Parietal lobe (tissue), 2 donors: ENCODE results near the gene GPR42. TPM values are rescaled to one million over a fixed set of nuclear protein-coding genes. Genes with fewer than 3 reads are reported as not detected.

Experiments
- small RNA-seq: library from RNA; depleted of rRNA; stranded (forward); fragments of <200 nt; gene quantifications from one replicate; pipeline ENCODE3, GENCODE V24; 2014; ENCODE audit warnings: low replicate concordance
- total RNA-seq: library from RNA; depleted of rRNA; stranded (reverse); fragments of >200 nt; gene quantifications from one replicate; pipeline ENCODE4 v1.2.3, GENCODE V29; 2014

The GPR42 gene
- total RNA-seq = not detected

GRCh38 chr19:35370722-35371121 is at the start of gene GPR42:
TSS of gene GPR42 (plus strand) at chr19:35371068. CDS start at chr19:35371360, 292 bp downstream.

GRCh38 chr19:35328851-35329285 is 42.0 kb upstream of the GPR42 start, which contains the start of gene CD22:
TSS of gene CD22 (plus strand) at chr19:35329187. CDS start at chr19:35332041, 2,854 bp downstream.

GRCh38 chr19:35347171-35347929 is 23.5 kb upstream of the GPR42 start, which contains the start of gene FFAR1:
TSS of gene FFAR1 (plus strand) at chr19:35347902. CDS start at chr19:35351552, 3,650 bp downstream.

GRCh38 chr19:35357867-35358573 is 12.8 kb upstream of the GPR42 start, which contains the start of gene FFAR3:
TSS of gene FFAR3 (plus strand) at chr19:35358460. CDS start at chr19:35358891, 431 bp downstream.

Small RNAs within 50 kb of the gene (small RNA-seq; reads per million reads assigned to genes)
- gene RN7SL491P = not detected

Other genes starting within 250 kb of the GPR42 start
- 11.3 TPM for gene LGI4, start 236.0 kb upstream of the GPR42 start, total RNA-seq
- not detected for gene FXYD1, start 232.2 kb upstream of the GPR42 start, total RNA-seq
- 26.6 TPM for gene FXYD7, start 227.8 kb upstream of the GPR42 start, total RNA-seq
- not detected for gene FXYD5, start 216.3 kb upstream of the GPR42 start, total RNA-seq
- not detected for gene FAM187B, start 142.3 kb upstream of the GPR42 start, total RNA-seq
- 3.1 TPM for gene LSR, start 122.1 kb upstream of the GPR42 start, total RNA-seq
- gene USF2, start 102.1 kb upstream of the GPR42 start, total RNA-seq = 61.0 TPM
- gene HAMP, start 88.5 kb upstream of the GPR42 start, total RNA-seq = not detected
- gene MAG, start 78.9 kb upstream of the GPR42 start, total RNA-seq = 0.31 TPM
- not detected for gene CD22, start 41.9 kb upstream of the GPR42 start, total RNA-seq
- gene FFAR1, start 23.2 kb upstream of the GPR42 start, total RNA-seq = not detected
- not detected for gene FFAR3, start 12.6 kb upstream of the GPR42 start, total RNA-seq
- gene FFAR2, start 77.2 kb downstream of the GPR42 start, total RNA-seq = not detected
- not detected for gene KRTDAP, start 119.4 kb downstream of the GPR42 start, total RNA-seq
- gene DMKN, start 142.6 kb downstream of the GPR42 start, total RNA-seq = not detected
- not detected for gene SBSN, start 157.2 kb downstream of the GPR42 start, total RNA-seq
- not detected for gene GAPDHS, start 162.4 kb downstream of the GPR42 start, total RNA-seq
- gene TMEM147, start 174.6 kb downstream of the GPR42 start, total RNA-seq = 39.8 TPM
- gene ATP4A, start 192.6 kb downstream of the GPR42 start, total RNA-seq = not detected
- gene PMIS2, start 215.1 kb downstream of the GPR42 start, total RNA-seq = not detected
- gene HAUS5, start 241.7 kb downstream of the GPR42 start, total RNA-seq = 7.5 TPM